Adrenal gland (tissue), 12 donors: ENCODE data around the gene RNF123. TPM values are rescaled to one million over a fixed set of nuclear protein-coding genes. Genes with fewer than 3 reads are reported as not detected.
"Not testable (repeated sequence)": the region's sequence is repeated elsewhere in the genome, so short reads cannot be mapped to it uniquely, and the experiment has no call there.

Experiments
- DNase-seq, 7 donors: peaks; one replicate each; pipeline ENCODE4 v3.0.0-alpha.2; 2019 to 2020
- H3K27ac ChIP-seq, 5 donors: fragments of 200-600 bp; sonication (generic) in 4 of 5; 1 replicate in 3 of 5; 2 replicates in 2 of 5; pipeline versions ENCODE4 v1.5.1 to v1.8.0; 2016 to 2020; ENCODE audit warnings: mild to moderate bottlenecking in 1 of 5
- H3K27me3 ChIP-seq: fragments of 200-600 bp; 2 replicates; pipeline ENCODE4 v1.8.0; 2021
- H3K36me3 ChIP-seq, 2 donors: fragments of 200-600 bp; replicated peaks in 1 of 2; 1 replicate in 1 of 2; 2 replicates in 1 of 2; pipeline versions ENCODE4 v1.5.1 to v1.8.0; 2018 to 2022
- H3K4me1 ChIP-seq, 2 donors: fragments of 200-600 bp; replicated peaks in 1 of 2; 1 replicate in 1 of 2; 2 replicates in 1 of 2; pipeline versions ENCODE4 v1.5.1 to v1.8.0; 2018 to 2021
- H3K4me3 ChIP-seq, 4 donors: fragments of 200-600 bp; sonication (generic) in 3 of 4; one replicate each; pipeline ENCODE4 v1.5.1; 2016 to 2018
- H3K9me3 ChIP-seq, 3 donors: fragments of 200-600 bp; sonication (generic) in 1 of 3; replicated peaks in 1 of 3; 1 replicate in 2 of 3; 2 replicates in 1 of 3; pipeline versions ENCODE4 v1.5.1 to v1.8.0; 2016 to 2021
- POLR2A ChIP-seq, 2 donors: fragments of 450-650 bp; IDR thresholded peaks; one replicate each; pipeline ENCODE4 v1.6.1; 2017; ENCODE audit warnings: antibody characterized with exemption in 2 of 2, mild to moderate bottlenecking in 2 of 2, moderate library complexity in 1 of 2
- WGBS, 4 donors: extraction: QIAGEN DNeasy Blood & Tissue Kit in 2 of 4; methylation state at CpG; one replicate each; pipeline versions ENCODE4 v1.1.5 to v1.1.7; 2013 to 2017; 5-methylcytosine and 5-hydroxymethylcytosine counted together
- intact Hi-C, 2 donors: fragments of 100-400 bp; cut with DNase I; formaldehyde crosslinking; loops; one replicate each; pipeline versions ENCODE4 v1.14.1 to v1.15.0; 2022 to 2023
- polyA plus RNA-seq, 3 donors: library from polyadenylated mRNA; stranded (reverse); fragments of 200-250 nt in 2 of 3; fragments of 350-450 nt in 1 of 3; fragmentation: Illumina TruSeq in 1 of 3; extraction: RNeasy Lipid Tissue Mini Kit (QIAGEN cat#74804) in 1 of 3; gene quantifications; one replicate each; pipeline ENCODE4 v1.2.3, GENCODE V29; 2013 to 2014
- total RNA-seq, 9 donors: library from RNA; depleted of rRNA in 4 of 9; stranded (reverse); fragments of >200 nt in 4 of 9; fragments of 120-200 nt in 1 of 9; fragmentation: NEBNext Ultra II Directional in 1 of 9; extraction: Animal tissue kit (Norgen Biotek cat#: 25700) in 1 of 9; gene quantifications; one replicate each; pipeline versions ENCODE4 v1.1.0 to v1.2.4, GENCODE V29; 2013 to 2023
- TF ChIP-seq, protein P1 (sequence below), 6 experiments: fragments of 450-650 bp in 4 of 6; fragments of 200-600 bp in 2 of 6; sonication (generic) in 1 of 6; IDR thresholded peaks; 1 replicate in 5 of 6; 2 replicates in 1 of 6; pipeline versions ENCODE4 v1.5.1 to v1.8.0; 2016 to 2021; ENCODE audit warnings: antibody characterized with exemption in 6 of 6, mild to moderate bottlenecking in 2 of 6, moderate library complexity in 1 of 6
- donor health status: healthy with polysubstance abuse.
- donor health status: Bipolar disorder and iron deficiency.
- donor health status: DM: yes; HTN: yes; CAD: no.
- donor health status: DM: no; HTN: no; CAD: no.
- donor health status: DM: no; HTN: no; CAD: no.
- donor health status: DM: yes; HTN: yes; CAD: no.

Gene RNF123
- total and polyA plus RNA-seq, 12 donors: 19.5 to 62.3 (median 38.3) TPM

GRCh38 chr3:49738067-49738713 lies 48.8 kb downstream of the RNF123 start:
- intact Hi-C loops: no loop called here
- H3K9me3 ChIP-seq: no peaks in the 10 kb centered on the region
- 94 to 97% (median 96%) methylated on average over 3 to 11 of the region's 11 CpGs for WGBS, 4 donors
- no peak for TF ChIP-seq POLR2A (IDR thresholded peaks at IDR 0.05)
- TF ChIP-seq, protein P1, sequence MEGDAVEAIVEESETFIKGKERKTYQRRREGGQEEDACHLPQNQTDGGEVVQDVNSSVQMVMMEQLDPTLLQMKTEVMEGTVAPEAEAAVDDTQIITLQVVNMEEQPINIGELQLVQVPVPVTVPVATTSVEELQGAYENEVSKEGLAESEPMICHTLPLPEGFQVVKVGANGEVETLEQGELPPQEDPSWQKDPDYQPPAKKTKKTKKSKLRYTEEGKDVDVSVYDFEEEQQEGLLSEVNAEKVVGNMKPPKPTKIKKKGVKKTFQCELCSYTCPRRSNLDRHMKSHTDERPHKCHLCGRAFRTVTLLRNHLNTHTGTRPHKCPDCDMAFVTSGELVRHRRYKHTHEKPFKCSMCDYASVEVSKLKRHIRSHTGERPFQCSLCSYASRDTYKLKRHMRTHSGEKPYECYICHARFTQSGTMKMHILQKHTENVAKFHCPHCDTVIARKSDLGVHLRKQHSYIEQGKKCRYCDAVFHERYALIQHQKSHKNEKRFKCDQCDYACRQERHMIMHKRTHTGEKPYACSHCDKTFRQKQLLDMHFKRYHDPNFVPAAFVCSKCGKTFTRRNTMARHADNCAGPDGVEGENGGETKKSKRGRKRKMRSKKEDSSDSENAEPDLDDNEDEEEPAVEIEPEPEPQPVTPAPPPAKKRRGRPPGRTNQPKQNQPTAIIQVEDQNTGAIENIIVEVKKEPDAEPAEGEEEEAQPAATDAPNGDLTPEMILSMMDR (IDR thresholded peaks at IDR 0.05): no peak
- no peak overlapping the region for H3K4me3 ChIP-seq
- H3K4me1 ChIP-seq: no peaks in the 10 kb centered on the region
- peak in 2 of 7 donors; percentile 0 to 30 for DNase-seq
- no peak overlapping the region for H3K27ac ChIP-seq
- H3K36me3 ChIP-seq: peaks cover 0 to 32% of the 10 kb centered on the region in 2 donors
- no peaks in the 10 kb centered on the region for H3K27me3 ChIP-seq

DNA sequence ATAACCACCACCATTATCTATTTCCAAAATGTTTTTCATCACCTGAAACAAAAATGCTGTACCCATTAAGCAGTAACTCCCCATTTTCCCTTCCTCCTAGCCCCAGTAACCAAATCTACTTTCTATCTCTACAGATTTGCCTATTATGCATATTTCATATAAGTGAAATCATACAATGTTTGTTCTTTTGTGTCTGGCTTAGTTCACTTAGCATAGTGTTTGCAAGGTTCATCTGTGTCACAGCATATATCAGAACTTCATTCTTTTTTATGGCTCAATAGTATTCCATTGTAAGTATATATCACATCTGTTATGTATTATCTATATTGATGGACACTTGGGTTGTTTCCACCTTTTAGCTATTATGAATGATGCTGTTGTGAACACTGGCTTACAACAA lies 51.1 kb downstream of the RNF123 start:
- Histone ChIP-seq H3K4me1 (no peaks in the 10 kb centered on the region), H3K27ac (no peak overlapping the region), H3K27me3 (no peaks in the 10 kb centered on the region), H3K4me3 (no peak overlapping the region), H3K36me3 (peaks cover 0 to 27% of the 10 kb centered on the region in 2 donors), H3K9me3 (no peaks in the 10 kb centered on the region)
- DNase-seq: no peak
- TF ChIP-seq, protein P1 (IDR thresholded peaks at IDR 0.05): no peak
- TF ChIP-seq POLR2A (IDR thresholded peaks at IDR 0.05): no peak
- intact Hi-C loops: no loop called here

DNA sequence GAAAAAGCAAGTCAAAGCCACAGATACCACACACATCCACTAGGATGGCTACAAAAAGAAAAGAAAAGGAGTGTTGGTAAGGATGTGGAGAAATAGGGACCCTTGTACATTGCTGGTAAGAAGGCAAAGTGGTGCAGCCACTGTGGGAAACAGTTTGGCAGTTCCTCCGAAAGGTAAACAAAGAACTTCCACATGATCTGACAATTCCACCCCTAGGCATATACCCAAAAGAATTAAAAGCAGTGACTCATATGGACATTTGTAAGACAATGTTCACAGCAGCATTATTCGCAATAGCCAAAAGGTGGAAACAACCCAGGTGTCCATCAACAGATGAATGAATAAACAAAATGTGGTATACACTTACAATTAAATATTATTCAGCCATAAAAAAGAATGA lies 56.6 kb downstream of the RNF123 start:
- no peak for DNase-seq
- Histone ChIP-seq H3K36me3 (peaks cover 0 to 13% of the 10 kb centered on the region in 2 donors), H3K27me3 (no peaks in the 10 kb centered on the region), H3K9me3 (no peaks in the 10 kb centered on the region), H3K27ac (no peak overlapping the region), H3K4me3 (no peak overlapping the region), H3K4me1 (peaks cover 0 to 8% of the 10 kb centered on the region in 2 donors)
- intact Hi-C loops: no loop called here
- WGBS, 4 donors: 85 to 98% (median 90%) methylated on average over 2 of the region's 2 CpGs
- no peak for TF ChIP-seq POLR2A (IDR thresholded peaks at IDR 0.05)
- TF ChIP-seq, protein P1 (IDR thresholded peaks at IDR 0.05): no peak

DNA sequence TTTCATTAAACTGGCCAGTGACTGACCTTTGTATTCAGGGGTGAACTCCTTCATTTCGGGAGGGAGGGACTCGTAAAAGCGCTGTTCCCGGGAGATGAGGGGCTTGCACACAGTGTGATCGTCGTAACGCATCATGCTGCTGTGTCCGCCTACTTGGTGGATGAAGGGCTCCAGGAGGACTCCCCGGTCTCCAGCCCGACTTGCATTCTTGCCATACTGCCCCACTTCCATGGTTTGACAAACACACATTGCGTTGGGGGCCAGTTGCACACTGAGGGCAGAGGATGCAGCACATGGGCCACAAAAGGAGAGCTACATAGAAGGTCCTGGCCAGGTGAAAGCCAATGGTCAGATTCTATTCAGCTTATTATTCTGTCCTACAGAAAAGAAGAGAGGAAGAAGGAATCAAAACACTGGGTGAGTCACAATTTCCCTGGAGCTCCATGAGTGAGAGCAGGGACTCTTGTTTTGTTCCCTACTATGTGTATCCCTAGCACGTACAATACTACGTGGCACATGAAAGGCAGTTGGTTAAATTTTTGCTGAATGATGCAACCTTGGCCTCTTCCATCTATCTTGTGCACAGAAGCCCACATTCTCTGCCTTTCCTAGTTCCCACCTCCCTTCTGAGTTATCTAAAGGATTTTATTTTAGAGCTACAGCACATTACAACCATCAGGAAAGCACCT lies 58.6 kb downstream of the RNF123 start:
- Histone ChIP-seq H3K4me3 (no peak overlapping the region), H3K9me3 (no peaks in the 10 kb centered on the region), H3K36me3 (peaks cover 0 to 13% of the 10 kb centered on the region in 2 donors), H3K4me1 (peaks cover 0 to 8% of the 10 kb centered on the region in 2 donors), H3K27ac (no peak overlapping the region), H3K27me3 (no peaks in the 10 kb centered on the region)
- no peak for TF ChIP-seq POLR2A (IDR thresholded peaks at IDR 0.05)
- TF ChIP-seq, protein P1 (IDR thresholded peaks at IDR 0.05): no peak
- intact Hi-C loops: no loop called here
- DNase-seq: peak in 1 of 7 donors; percentile 16
- WGBS, 4 donors: 90 to 91% (median 90%) methylated on average over 13 of the region's 13 CpGs

DNA sequence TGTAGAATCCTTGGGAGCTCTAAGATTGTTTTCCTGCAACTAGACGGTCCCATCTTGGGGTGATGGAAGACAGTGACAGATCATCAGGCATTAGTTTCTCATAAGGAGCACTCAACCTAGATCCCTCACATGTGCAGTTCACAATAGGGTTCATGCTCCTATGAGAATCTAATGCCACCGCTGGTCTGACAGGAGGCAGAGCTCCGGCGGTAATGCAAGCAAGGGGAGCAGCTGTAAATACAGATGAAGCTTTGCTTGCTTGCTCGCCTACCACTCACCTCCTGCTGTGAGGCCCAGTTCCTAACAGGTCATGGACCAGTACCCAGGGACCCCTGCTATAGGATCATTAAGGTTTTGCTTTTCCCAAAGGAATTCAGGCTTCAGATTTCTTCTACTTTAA lies 59.5 kb downstream of the RNF123 start:
- H3K27ac ChIP-seq, DNase-seq, H3K27me3 ChIP-seq, H3K4me3 ChIP-seq, H3K9me3 ChIP-seq, intact Hi-C loops: not testable (repeated sequence)
- WGBS, 4 donors: 93 to 96% (median 94%) methylated on average over 4 to 5 of the region's 5 CpGs
- peaks cover 3 to 16% of the 10 kb centered on the region in 2 donors for H3K4me1 ChIP-seq
- peaks cover 0 to 13% of the 10 kb centered on the region in 2 donors for H3K36me3 ChIP-seq
